HCT116 (cell line): Measurements from ENCODE around the gene AK6. TPM values are rescaled to one million over a fixed set of nuclear protein-coding genes. Genes with fewer than 3 reads are reported as not detected.

ENCODE experiments used
- ATAC-seq: fragments of 200-7000 bp; cut with Tn5 transposase; 2 replicates; pipeline ENCODE4 v1.9.1; 2020; ENCODE audit warnings: mild to moderate bottlenecking, moderate library complexity
- BruUV-seq: library from RNA; stranded (reverse); fragments of 400-500 nt; replicated peaks from 2 replicates; lab custom pipeline; 2021; lab: Mats Ljungman, UMichigan
- CTCF ChIA-PET: fragments of 300-600 bp; sonication (Branson Sonifier 250); formaldehyde crosslinking; loops from one replicate; lab custom pipeline; 2021; ENCODE audit warnings: antibody characterized with exemption; lab: Charles Lee
- POLR2A ChIA-PET: fragments of 300-600, 350-600 bp; sonication (Branson Sonifier 250); formaldehyde crosslinking; loops from one replicate; lab custom pipeline; 2021; ENCODE audit warnings: antibody characterized with exemption; lab: Charles Lee
- RAD21 ChIA-PET, 2 experiments: fragments of 300-600 bp; sonication (Branson Sonifier 250); formaldehyde crosslinking; loops; one replicate each; lab custom pipeline; 2023; ENCODE audit warnings: low total read pairs in 2 of 2; ENCODE audit not compliant: uncharacterized antibody in 2 of 2, unreplicated experiment in 2 of 2, low non-redundant PET in 1 of 2; lab: Charles Lee
- DNase-seq: peaks from one replicate; pipeline ENCODE4 v3.0.0-alpha.2; 2010; ENCODE audit warnings: low read depth, low spot score
- H2AFZ ChIP-seq: fragments of 200-600 bp; shearing (Covaris generic), sonication (generic); 2 replicates; pipeline ENCODE4 v1.6.1; 2017; ENCODE audit warnings: low read depth, mixed run types, mixed read lengths, antibody characterized with exemption, low read length; ENCODE audit not compliant: poor library complexity, severe bottlenecking
- H3K27ac ChIP-seq: 2 replicates; pipeline ENCODE4 v1.5.1; 2012; ENCODE audit warnings: low read depth, low read length
- H3K27me3 ChIP-seq: fragments of 200-600 bp; sonication (generic); 2 replicates; pipeline ENCODE4 v1.6.1; 2016; ENCODE audit warnings: mixed run types, low read length, mixed read lengths; ENCODE audit not compliant: insufficient read depth
- H3K36me3 ChIP-seq, 2 experiments: fragments of 200-500 bp in 1 of 2; fragments of 200-600 bp in 1 of 2; sonication (Bioruptor generic) in 1 of 2; sonication (generic) in 1 of 2; 2 replicates each; pipeline versions ENCODE4 v1.5.1 to v1.6.1; 2014 to 2016; ENCODE audit warnings: low read length in 2 of 2, inconsistent platforms in 1 of 2, mixed read lengths in 1 of 2, mixed run types in 1 of 2; ENCODE audit not compliant: insufficient read depth in 2 of 2, control insufficient read depth in 1 of 2
- H3K4me1 ChIP-seq, 2 experiments: fragments of 200-600 bp in 1 of 2; sonication (generic) in 1 of 2; 2 replicates each; pipeline versions ENCODE4 v1.5.1 to v1.6.1; 2012 to 2017; ENCODE audit warnings: low read length in 2 of 2, inconsistent platforms in 1 of 2, mild to moderate bottlenecking in 1 of 2, mixed read lengths in 1 of 2, mixed run types in 1 of 2, moderate library complexity in 1 of 2; ENCODE audit not compliant: insufficient read depth in 2 of 2, control insufficient read depth in 1 of 2
- H3K4me2 ChIP-seq: fragments of 200-600 bp; sonication (generic); 2 replicates; pipeline ENCODE4 v1.6.1; 2017; ENCODE audit warnings: mixed run types, low read length, mixed read lengths
- H3K4me3 ChIP-seq, 2 experiments: fragments of 200-600 bp in 1 of 2; sonication (generic) in 1 of 2; replicated peaks in 1 of 2; 2 replicates each; pipeline ENCODE4 v1.5.1; 2011 to 2016; ENCODE audit warnings: low read length in 2 of 2, control low read depth in 1 of 2, low read depth in 1 of 2, mild to moderate bottlenecking in 1 of 2, mixed read lengths in 1 of 2, mixed run types in 1 of 2
- H3K79me2 ChIP-seq: fragments of 200-600 bp; sonication (generic); 2 replicates; pipeline ENCODE4 v1.6.1; 2017; ENCODE audit warnings: mild to moderate bottlenecking, mixed run types, low read length, moderate library complexity, mixed read lengths; ENCODE audit not compliant: insufficient read depth
- H3K9ac ChIP-seq: fragments of 200-600 bp; sonication (generic); 2 replicates; pipeline ENCODE4 v1.6.1; 2016; ENCODE audit warnings: low read length, mixed read lengths
- H3K9me2 ChIP-seq: fragments of 200-600 bp; sonication (generic), shearing (Covaris generic); 2 replicates; pipeline ENCODE4 v1.6.1; 2017; ENCODE audit warnings: mixed run types, mild to moderate bottlenecking, moderate library complexity; ENCODE audit not compliant: insufficient read depth
- H3K9me3 ChIP-seq, 2 experiments: fragments of 200-500 bp in 1 of 2; fragments of 200-600 bp in 1 of 2; sonication (Bioruptor generic) in 1 of 2; sonication (generic) in 1 of 2; 2 replicates each; pipeline ENCODE4 v1.6.1; 2014 to 2017; ENCODE audit warnings: low read length in 2 of 2, mixed read lengths in 2 of 2, inconsistent platforms in 1 of 2, low read depth in 1 of 2, mild to moderate bottlenecking in 1 of 2, mixed run types in 1 of 2, moderate library complexity in 1 of 2; ENCODE audit not compliant: control insufficient read depth in 1 of 2, insufficient read depth in 1 of 2
- H4K20me1 ChIP-seq: fragments of 200-600 bp; sonication (generic), shearing (Covaris generic); 2 replicates; pipeline ENCODE4 v1.6.1; 2017; ENCODE audit warnings: mixed run types, mild to moderate bottlenecking, moderate library complexity; ENCODE audit not compliant: insufficient read depth
- CEBPB ChIP-seq: IDR thresholded peaks from 2 replicates; pipeline ENCODE4 v1.6.1; 2012; ENCODE audit warnings: low read depth
- JUND ChIP-seq: IDR thresholded peaks from 2 replicates; pipeline ENCODE4 v1.6.1; 2012
- RAD21 ChIP-seq: IDR thresholded peaks from 2 replicates; pipeline ENCODE4 v1.6.1; 2012; ENCODE audit warnings: low read depth, mild to moderate bottlenecking
- SRF ChIP-seq: IDR thresholded peaks from 2 replicates; pipeline ENCODE4 v1.6.1; 2012; ENCODE audit warnings: low read depth
- TCF7L2 ChIP-seq: IDR thresholded peaks from 2 replicates; pipeline ENCODE4 v1.7.0; 2011; ENCODE audit warnings: borderline replicate concordance, inconsistent platforms; ENCODE audit not compliant: insufficient read depth, insufficient read length; ENCODE audit errors: extremely low read depth
- intact Hi-C: fragments of 100-400 bp; cut with micrococcal nuclease; formaldehyde crosslinking; loops from 2 replicates; pipeline ENCODE4 v1.10.0; 2022
- total RNA-seq: library from RNA; stranded (reverse); gene quantifications from one replicate; pipeline ENCODE4 v1.2.1, GENCODE V29; 2021; ENCODE audit not compliant: unreplicated experiment
- TF ChIP-seq, protein P1 (sequence below), 3 experiments: fragments of 200-600 bp in 1 of 3; sonication (generic) in 1 of 3; IDR thresholded peaks in 2 of 3; conservative IDR thresholded peaks in 1 of 3; 2 replicates each; pipeline ENCODE4 v1.5.1; 2012 to 2017; ENCODE audit warnings: low read depth in 2 of 3, low read length in 2 of 3, antibody characterized with exemption in 1 of 3, borderline replicate concordance in 1 of 3, control low read depth in 1 of 3, mild to moderate bottlenecking in 1 of 3, mixed read lengths in 1 of 3, mixed run types in 1 of 3, moderate library complexity in 1 of 3; ENCODE audit not compliant: insufficient read depth in 1 of 3

Gene AK6
- total RNA-seq, 1 experiment from 2014 or later = 33.4 TPM

DNA sequence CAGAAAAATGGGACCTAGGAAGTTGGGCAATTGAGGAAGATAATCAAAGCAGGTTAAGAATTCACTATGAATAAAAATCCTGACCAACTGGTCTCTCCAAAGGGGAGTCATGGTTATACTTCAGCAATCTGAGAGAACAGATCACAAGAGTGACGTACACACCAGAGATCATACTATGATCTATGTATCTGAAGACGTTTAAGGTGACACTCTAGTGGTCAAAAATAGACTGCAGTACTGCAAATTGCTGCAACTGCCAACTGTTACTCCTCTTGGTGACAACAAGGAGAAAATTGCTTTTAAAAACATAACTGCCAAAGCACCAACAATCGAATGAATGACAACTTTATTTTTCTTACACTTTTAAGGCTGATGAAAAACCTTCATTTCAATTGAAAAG, 4.9 kb downstream of the AK6 start:
- Histone ChIP-seq H3K36me3 (peaks cover 9 to 28% of the 10 kb centered on the region in 2 experiments; a peak in 2 of 4 replicates), H2AFZ (no peak overlapping the region), H3K27ac (no peak overlapping the region), H3K27me3 (no peaks in the 10 kb centered on the region), H3K9ac (no peak overlapping the region), H3K4me1 (peaks cover 5 to 10% of the 10 kb centered on the region in 2 experiments; a peak in 3 of 4 replicates), H3K9me2 (no peaks in the 10 kb centered on the region), H3K79me2 (peaks cover 81% of the 10 kb centered on the region), H3K9me3 (no peaks in the 10 kb centered on the region), H3K4me2 (no peak overlapping the region), H4K20me1 (peaks cover 14% of the 10 kb centered on the region; the same call in 1 of the 2 replicates), H3K4me3 (no peak overlapping the region)
- no TSS peak for BruUV-seq
- TF ChIP-seq, protein P1, sequence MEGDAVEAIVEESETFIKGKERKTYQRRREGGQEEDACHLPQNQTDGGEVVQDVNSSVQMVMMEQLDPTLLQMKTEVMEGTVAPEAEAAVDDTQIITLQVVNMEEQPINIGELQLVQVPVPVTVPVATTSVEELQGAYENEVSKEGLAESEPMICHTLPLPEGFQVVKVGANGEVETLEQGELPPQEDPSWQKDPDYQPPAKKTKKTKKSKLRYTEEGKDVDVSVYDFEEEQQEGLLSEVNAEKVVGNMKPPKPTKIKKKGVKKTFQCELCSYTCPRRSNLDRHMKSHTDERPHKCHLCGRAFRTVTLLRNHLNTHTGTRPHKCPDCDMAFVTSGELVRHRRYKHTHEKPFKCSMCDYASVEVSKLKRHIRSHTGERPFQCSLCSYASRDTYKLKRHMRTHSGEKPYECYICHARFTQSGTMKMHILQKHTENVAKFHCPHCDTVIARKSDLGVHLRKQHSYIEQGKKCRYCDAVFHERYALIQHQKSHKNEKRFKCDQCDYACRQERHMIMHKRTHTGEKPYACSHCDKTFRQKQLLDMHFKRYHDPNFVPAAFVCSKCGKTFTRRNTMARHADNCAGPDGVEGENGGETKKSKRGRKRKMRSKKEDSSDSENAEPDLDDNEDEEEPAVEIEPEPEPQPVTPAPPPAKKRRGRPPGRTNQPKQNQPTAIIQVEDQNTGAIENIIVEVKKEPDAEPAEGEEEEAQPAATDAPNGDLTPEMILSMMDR (IDR thresholded peaks at IDR 0.05 in 2 of 3, conservative IDR thresholded peaks at IDR 0.05 in 1 of 3; ENCODE audit: borderline replicate concordance in 1 of 3, insufficient read depth in 1 of 3, low read depth in 2 of 3, low read length in 2 of 3) = peak in 2 of 3 experiments; percentile 50 to 65; a peak in 4 of 6 replicates
- TF ChIP-seq JUND (no peak), SRF (no peak), RAD21 (0 out of 2 replicates have a peak, but pooled peaks have one; percentile 4), CEBPB (no peak)
- peak; percentile 26; the same call in 1 of the 2 replicates for ATAC-seq
- POLR2A ChIA-PET = no interaction called here
- intact Hi-C loops = no loop called here
- peak; percentile 21 for DNase-seq
- RAD21 ChIA-PET = no interaction called here
- CTCF ChIA-PET = no interaction called here

- Histone ChIP-seq H3K9me3 (no peaks in the 10 kb centered on the region), H3K4me1 (no peaks in the 10 kb centered on the region), H3K79me2 (peaks cover 63% of the 10 kb centered on the region), H3K36me3 (peaks cover 6 to 18% of the 10 kb centered on the region in 2 experiments; a peak in 2 of 4 replicates), H2AFZ (no peak overlapping the region), H3K4me3 (no peak overlapping the region)
- no peak for DNase-seq
- TF ChIP-seq TCF7L2 (no peak), RAD21 (no peak)
- TF ChIP-seq, all 23 proteins: peak for 0
- Histone ChIP-seq H3K27me3 (no peaks in the 10 kb centered on the region), H3K9ac (no peak overlapping the region), H3K4me2 (no peak overlapping the region), H4K20me1 (peaks cover 11% of the 10 kb centered on the region; the same call in 1 of the 2 replicates), H3K9me2 (no peaks in the 10 kb centered on the region), H3K27ac (no peak overlapping the region)
- ATAC-seq = no peak
- RAD21 ChIA-PET = no interaction called here
- CTCF ChIA-PET = no interaction called here
- intact Hi-C loops = no loop called here
- no TSS peak for BruUV-seq
- POLR2A ChIA-PET = no interaction called here
These were observed 8.9 kb downstream of the AK6 start for GRCh38 chr5:69360442-69360841.
